AG10803 (cell line): ENCODE results near the gene TMCC3.
A peak's percentile ranks its signal among the peaks of the same experiment; 100 is the strongest.
"Not testable (repeated sequence)": the region's sequence is repeated elsewhere in the genome, so short reads cannot be mapped to it uniquely, and the experiment has no call there.

Experiments
- DNase-seq: peaks from one replicate; pipeline ENCODE4 v3.0.0; 2010; ENCODE audit warnings: low read depth
- H3K4me3 ChIP-seq: 2 replicates; pipeline ENCODE4 v1.5.1; 2011; ENCODE audit warnings: mild to moderate bottlenecking, low read length, control low read depth
- TF ChIP-seq, protein P1 (sequence below): conservative IDR thresholded peaks from 2 replicates; pipeline ENCODE4 v1.5.1; 2011; ENCODE audit warnings: mild to moderate bottlenecking, low read length, control low read depth, inconsistent platforms

Gene TMCC3

DNA sequence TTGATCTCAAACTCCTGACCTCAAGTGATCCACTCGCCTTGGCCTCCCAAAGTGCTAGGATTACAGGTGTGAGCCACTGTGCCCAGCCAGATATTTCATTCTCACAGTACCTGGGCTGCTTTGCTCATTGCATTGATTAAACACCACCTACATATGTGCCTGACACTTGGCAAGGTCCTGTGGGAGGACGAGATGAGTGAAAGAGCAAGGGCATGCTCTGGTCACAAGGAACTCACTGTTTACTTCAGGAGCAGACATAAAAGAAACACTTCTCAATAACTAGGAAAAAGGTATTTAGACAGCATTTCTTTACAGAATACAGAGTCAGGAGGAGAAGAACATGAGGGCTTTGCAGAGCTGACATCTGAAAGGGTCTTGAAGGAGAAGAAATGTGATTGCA, 91.7 kb downstream of the TMCC3 start:
- no peak overlapping the region for H3K4me3 ChIP-seq
- DNase-seq: no peak
- TF ChIP-seq, protein P1, sequence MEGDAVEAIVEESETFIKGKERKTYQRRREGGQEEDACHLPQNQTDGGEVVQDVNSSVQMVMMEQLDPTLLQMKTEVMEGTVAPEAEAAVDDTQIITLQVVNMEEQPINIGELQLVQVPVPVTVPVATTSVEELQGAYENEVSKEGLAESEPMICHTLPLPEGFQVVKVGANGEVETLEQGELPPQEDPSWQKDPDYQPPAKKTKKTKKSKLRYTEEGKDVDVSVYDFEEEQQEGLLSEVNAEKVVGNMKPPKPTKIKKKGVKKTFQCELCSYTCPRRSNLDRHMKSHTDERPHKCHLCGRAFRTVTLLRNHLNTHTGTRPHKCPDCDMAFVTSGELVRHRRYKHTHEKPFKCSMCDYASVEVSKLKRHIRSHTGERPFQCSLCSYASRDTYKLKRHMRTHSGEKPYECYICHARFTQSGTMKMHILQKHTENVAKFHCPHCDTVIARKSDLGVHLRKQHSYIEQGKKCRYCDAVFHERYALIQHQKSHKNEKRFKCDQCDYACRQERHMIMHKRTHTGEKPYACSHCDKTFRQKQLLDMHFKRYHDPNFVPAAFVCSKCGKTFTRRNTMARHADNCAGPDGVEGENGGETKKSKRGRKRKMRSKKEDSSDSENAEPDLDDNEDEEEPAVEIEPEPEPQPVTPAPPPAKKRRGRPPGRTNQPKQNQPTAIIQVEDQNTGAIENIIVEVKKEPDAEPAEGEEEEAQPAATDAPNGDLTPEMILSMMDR: no peak

DNA sequence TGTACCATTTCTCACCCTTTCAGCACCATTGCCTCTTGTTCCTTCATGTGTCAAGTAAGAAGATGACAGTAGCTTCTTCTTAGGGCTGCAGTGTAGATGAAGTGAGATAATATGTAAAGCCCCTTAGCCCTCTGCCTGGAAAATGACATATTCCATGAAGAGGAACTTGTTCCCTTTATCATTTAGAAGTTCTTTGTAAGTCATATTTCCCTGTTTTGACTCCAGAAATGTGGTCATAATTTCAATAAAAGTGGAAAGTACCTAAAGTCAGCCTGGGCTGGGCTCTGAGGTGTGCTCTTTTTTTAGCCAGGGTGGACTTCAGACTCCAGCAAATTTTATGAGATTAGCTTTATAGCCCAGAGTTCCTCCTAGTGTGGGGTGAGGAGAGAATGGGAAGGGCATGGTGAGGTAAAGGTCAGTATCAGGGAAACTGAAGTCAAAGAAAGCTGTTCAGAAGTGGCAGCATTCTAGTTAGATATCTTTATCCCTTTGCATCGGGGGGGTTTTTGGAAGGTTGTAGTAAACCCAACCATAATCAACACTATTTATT, 92.5 kb downstream of the TMCC3 start:
- H3K4me3 ChIP-seq: no peak overlapping the region
- TF ChIP-seq, protein P1: no peak
- DNase-seq: no peak

DNA sequence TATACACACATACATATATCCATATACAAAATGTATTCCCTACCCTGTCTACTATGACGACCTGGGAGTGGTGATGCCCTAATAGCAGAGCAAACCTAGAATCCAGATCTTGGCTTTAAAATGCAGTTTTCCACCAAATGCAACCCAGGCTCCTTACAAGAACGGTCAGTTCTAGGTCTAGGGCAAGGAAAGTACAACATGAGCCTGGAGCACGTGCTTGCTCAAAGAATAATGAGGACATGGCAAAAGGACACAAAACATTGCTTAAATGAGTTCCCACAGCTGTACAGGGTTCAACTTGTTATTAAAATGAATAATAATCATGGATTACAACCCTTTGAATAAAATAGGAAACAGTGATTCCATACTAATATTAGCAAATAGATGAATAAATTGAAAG, 94.7 kb downstream of the TMCC3 start:
- TF ChIP-seq, protein P1: no peak
- DNase-seq: no peak
- H3K4me3 ChIP-seq: no peak overlapping the region

DNA sequence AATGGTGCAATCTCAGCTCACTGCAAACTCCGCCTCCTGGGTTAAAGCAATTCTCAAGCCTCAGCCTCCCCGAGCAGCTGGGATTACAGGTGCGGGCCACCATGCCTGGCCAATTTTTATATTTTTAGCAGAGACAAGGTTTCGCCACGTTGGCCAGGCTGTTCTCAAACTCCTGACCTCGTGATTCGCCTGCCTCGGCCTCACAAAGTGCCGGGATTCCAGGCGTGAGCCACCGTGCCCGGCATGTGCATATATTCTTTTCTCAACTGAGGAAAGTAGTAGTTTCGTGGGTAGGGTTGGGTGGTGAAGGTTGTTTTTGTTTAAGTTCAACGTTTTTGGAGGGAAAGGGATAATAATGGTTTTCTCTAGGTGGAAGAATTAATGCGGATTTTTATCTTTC, 96.5 kb downstream of the TMCC3 start:
- no peak overlapping the region for H3K4me3 ChIP-seq
- TF ChIP-seq, protein P1: no peak
- DNase-seq: no peak

DNA sequence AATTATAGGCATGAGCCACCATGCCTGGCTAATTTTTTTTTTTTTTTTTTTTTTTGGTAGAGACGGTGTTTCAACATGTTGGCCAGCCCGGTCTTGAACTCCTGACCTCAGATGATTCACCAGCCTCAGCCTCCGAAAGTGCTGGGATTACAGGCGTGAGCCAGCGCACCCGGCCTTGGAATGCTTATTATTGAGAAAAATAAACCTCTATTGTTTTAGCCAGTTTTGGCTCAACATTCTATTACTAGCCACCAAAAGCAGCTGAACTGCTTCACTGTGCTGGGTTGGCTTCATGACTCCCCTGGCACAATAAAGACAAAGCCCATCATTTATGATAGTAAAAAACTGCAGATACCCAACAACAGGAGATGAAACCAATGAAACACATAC, 97.2 kb downstream of the TMCC3 start:
- DNase-seq: peak; percentile 59
- TF ChIP-seq, protein P1: no peak
- H3K4me3 ChIP-seq: no peak overlapping the region

DNA sequence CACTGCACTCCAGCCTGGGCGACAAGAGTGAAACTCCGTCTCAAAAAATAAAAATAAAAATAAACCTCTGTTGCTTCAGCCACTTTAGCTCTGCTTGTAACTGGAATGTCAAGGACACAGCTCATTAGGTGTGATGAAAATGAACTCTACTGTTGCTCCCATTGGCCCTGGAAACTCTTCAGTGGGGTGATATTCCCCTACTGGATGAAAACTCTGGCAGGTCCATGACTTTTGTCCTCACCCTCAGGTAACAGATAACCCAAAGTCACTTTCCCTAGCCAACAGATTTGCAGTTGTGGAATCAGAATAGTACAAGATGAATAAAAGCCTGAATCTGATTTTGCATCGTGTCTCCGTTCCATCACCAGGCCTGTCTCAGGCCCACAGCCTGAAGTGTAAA, 98.5 kb downstream of the TMCC3 start:
- DNase-seq: no peak
- TF ChIP-seq, protein P1: no peak
- no peak overlapping the region for H3K4me3 ChIP-seq

DNA sequence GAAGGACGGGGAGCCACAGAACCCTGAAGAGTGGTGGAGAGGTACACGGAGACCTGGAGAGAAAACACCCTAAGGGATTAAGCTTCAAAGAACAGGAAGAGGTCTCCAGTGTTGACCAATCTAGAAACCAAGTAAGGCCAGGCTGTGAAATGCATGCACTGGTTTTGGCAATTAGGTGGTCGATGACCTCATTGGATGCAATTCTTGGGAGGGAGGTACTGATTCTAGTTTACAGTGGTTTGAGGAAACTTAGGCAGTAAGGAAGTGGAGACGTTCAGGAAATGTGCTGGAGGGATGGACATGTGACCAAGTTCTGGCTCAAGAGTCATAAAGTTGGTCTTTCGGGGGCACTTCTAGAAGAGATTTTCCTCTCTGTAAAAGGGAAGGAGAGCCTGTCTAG, 99.4 kb downstream of the TMCC3 start:
- H3K4me3 ChIP-seq: no peak overlapping the region
- TF ChIP-seq, protein P1: no peak
- no peak for DNase-seq

DNA sequence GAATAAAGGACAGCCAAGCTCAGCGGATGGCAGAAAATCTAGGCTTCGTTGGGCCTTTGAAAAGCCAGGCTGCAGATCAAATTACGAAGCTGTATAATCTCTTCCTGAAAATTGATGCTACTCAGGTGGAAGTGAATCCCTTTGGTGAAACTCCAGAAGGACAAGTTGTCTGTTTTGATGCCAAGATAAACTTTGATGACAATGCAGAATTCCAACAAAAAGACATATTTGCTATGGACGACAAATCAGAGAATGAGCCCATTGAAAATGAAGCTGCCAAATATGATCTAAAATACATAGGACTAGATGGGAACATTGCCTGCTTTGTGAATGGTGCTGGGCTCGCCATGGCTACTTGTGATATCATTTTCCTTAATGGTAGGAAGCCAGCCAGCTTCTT, 101.5 kb downstream of the TMCC3 start:
- not testable (repeated sequence) for H3K4me3 ChIP-seq, DNase-seq
